ENCODE data around the gene PPIL4.

- TF ChIP-seq CTCF (IDR thresholded peaks at IDR 0.05) (no peak), POLR2A (IDR thresholded peaks at IDR 0.05) (no peak)
Measured at GRCh38 chr6:149487316-149487715, 58.5 kb downstream of the PPIL4 start.

Data from testis (tissue), 2 donors.